HepG2 (cell line): ENCODE results near the gene CRKL. TPM values are rescaled to one million over a fixed set of nuclear protein-coding genes. Genes with fewer than 3 reads are reported as not detected.

ENCODE experiments used
- ATF1 ChIP-seq: IDR thresholded peaks from 2 replicates; pipeline ENCODE4 v1.6.1; 2016; ENCODE audit warnings: mild to moderate bottlenecking, control low read depth
- ETV5 ChIP-seq: IDR thresholded peaks from 2 replicates; pipeline ENCODE4 v1.6.1; 2018; ENCODE audit warnings: missing biosample characterization, missing genetic modification reagents, inconsistent platforms, borderline replicate concordance
- FUBP1 ChIP-seq: sonication (generic); formaldehyde crosslinking; IDR thresholded peaks from 2 replicates; pipeline ENCODE4 v1.5.1; 2020; ENCODE audit warnings: missing genetic modification reagents, mild to moderate bottlenecking, borderline replicate concordance
- GTF3A ChIP-seq: sonication (generic); formaldehyde crosslinking; conservative IDR thresholded peaks from 2 replicates; pipeline ENCODE4 v1.4.0; 2020; ENCODE audit warnings: mild to moderate bottlenecking, missing genetic modification reagents
- LCORL ChIP-seq, 2 experiments: fragments of 450-650 bp in 1 of 2; sonication (generic) in 1 of 2; formaldehyde crosslinking in 1 of 2; IDR thresholded peaks; 2 replicates each; pipeline versions ENCODE4 v1.5.0 to v1.6.1; 2017 to 2020; ENCODE audit warnings: antibody characterized with exemption in 1 of 2, missing genetic modification reagents in 1 of 2
- MAFF ChIP-seq: IDR thresholded peaks from 2 replicates; pipeline ENCODE4 v1.6.1; 2011; ENCODE audit warnings: low read depth, low read length, improper control_type of control experiment
- PHF21A ChIP-seq: sonication (generic); formaldehyde crosslinking; IDR thresholded peaks from 2 replicates; pipeline ENCODE4 v1.5.0; 2020; ENCODE audit warnings: mild to moderate bottlenecking, missing genetic modification reagents
- TBX2 ChIP-seq: sonication (generic); formaldehyde crosslinking; IDR thresholded peaks from 2 replicates; pipeline ENCODE4 v1.5.0; 2020; ENCODE audit warnings: missing genetic modification reagents, mild to moderate bottlenecking, borderline replicate concordance
- TGIF2 ChIP-seq: IDR thresholded peaks from 2 replicates; pipeline ENCODE4 v1.6.1; 2016; ENCODE audit warnings: control low read depth, missing compliant biosample characterization
- TIGD3 ChIP-seq: sonication (generic); formaldehyde crosslinking; IDR thresholded peaks from 2 replicates; pipeline ENCODE4 v1.5.1; 2020; ENCODE audit warnings: mild to moderate bottlenecking, missing genetic modification reagents, borderline replicate concordance
- TRIM22 ChIP-seq: fragments of 450-650 bp; IDR thresholded peaks from 2 replicates; pipeline ENCODE4 v1.6.1; 2017
- TRIM24 ChIP-seq: sonication (generic); formaldehyde crosslinking; IDR thresholded peaks from 2 replicates; pipeline ENCODE4 v1.8.0; 2022; ENCODE audit warnings: mild to moderate bottlenecking, missing genetic modification reagents
- ZBTB7B ChIP-seq: sonication (generic); formaldehyde crosslinking; IDR thresholded peaks from 2 replicates; pipeline ENCODE4 v1.4.0; 2020; ENCODE audit warnings: missing genetic modification reagents
- ZKSCAN5 ChIP-seq: sonication (generic); formaldehyde crosslinking; IDR thresholded peaks from 2 replicates; pipeline ENCODE4 v1.5.1; 2020; ENCODE audit warnings: mild to moderate bottlenecking, missing genetic modification reagents
- ZNF460 ChIP-seq: sonication (generic); formaldehyde crosslinking; IDR thresholded peaks from 2 replicates; pipeline ENCODE4 v1.5.1; 2020; ENCODE audit warnings: missing genetic modification reagents, mild to moderate bottlenecking, borderline replicate concordance
- ZNF496 ChIP-seq: sonication (generic); formaldehyde crosslinking; IDR thresholded peaks from 2 replicates; pipeline ENCODE4 v1.8.1; 2023; ENCODE audit warnings: mild to moderate bottlenecking, moderate library complexity, missing genetic modification reagents; ENCODE audit not compliant: insufficient replicate concordance
- polyA plus RNA-seq, 8 experiments: library from polyadenylated mRNA; depleted of rRNA in 3 of 8; stranded (reverse) in 7 of 8; unstranded in 1 of 8; fragments of >200 nt; fragmentation: Illumina TruSeq in 4 of 8; extraction: Trizol in 4 of 8; gene quantifications; 2 replicates each; pipeline versions ENCODE4 v1.2.1 to v1.2.3, GENCODE V29; 2011 to 2016; ENCODE audit warnings: low read depth in 4 of 8, missing spikeins in 1 of 8, mixed read lengths in 1 of 8; ENCODE audit not compliant: insufficient read depth in 1 of 8
- total RNA-seq, 5 experiments: library from RNA; depleted of rRNA; stranded (reverse); fragments of >200 nt; fragmentation: Illumina TruSeq; extraction: Trizol; gene quantifications; 2 replicates each; pipeline ENCODE4 v1.2.3, GENCODE V29; 2016; ENCODE audit warnings: low read depth in 1 of 5
- TF ChIP-seq, protein P1 (sequence below): sonication (generic); formaldehyde crosslinking; IDR thresholded peaks from 2 replicates; pipeline ENCODE4 v1.8.0; 2022; ENCODE audit warnings: low read depth, missing genetic modification reagents
- TF ChIP-seq, protein P2 (sequence below): sonication (generic); formaldehyde crosslinking; IDR thresholded peaks from 2 replicates; pipeline ENCODE4 v1.5.1; 2020; ENCODE audit warnings: mild to moderate bottlenecking, missing genetic modification reagents, moderate library complexity
- TF ChIP-seq, protein P3 (sequence below): sonication (generic); formaldehyde crosslinking; IDR thresholded peaks from 2 replicates; pipeline ENCODE4 v1.4.0; 2020; ENCODE audit warnings: missing genetic modification reagents

CRKL gene
- total and polyA plus RNA-seq, 2 of the 13 experiments (the other 11 are each of a cell fraction or from before 2014, with no cell fraction given) = 37.4 to 60.6 TPM

DNA sequence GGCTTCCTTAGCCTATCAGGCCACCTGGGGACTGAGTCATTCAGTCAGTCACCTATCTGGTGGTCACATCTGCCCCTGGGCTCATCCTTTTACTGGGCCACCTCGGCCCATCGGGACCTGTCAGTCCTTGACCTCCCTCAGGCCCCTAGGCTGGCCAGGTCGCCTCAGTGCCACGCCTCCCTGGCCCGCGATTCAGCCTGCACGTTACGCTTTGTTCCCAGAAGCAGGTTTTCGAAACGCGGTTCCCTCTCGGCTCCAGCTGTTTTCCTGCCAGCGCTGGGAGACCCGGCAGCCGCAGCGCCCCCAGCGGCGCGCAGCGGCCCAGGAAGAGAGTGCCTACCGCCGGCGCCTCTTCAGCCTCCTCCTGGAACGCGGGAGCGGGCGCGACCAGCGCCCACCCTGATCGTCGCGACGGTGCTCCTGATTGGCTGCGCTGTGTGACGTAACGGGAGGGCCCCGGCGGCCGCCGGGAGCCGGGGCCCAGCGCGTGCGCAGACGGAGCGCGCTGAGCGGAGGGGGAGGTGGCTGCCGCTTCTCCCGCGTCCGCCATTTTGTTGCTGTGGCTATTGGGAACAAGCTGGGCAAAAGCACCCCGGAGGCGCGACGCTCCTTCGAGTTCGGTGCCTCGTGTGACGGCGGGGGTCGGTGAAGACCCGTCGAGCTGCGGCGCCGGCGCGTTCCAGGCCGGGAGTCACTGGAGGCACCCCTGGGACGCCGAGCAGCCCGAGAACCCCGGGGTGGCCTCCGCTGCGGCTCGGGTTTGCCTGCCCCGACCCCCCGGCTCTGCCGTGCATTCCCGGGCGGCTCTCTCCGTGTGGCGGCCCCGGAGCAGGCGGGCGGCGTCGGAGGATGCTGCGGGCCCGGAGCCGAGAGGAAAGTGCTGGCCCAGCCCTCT is at the start of gene CRKL (continued):
- TF ChIP-seq ETV5 (CRISPR knock-in tag) = peak; percentile 51
- peak; percentile 58; the same call in 1 of the 2 replicates for TF ChIP-seq TGIF2 (CRISPR knock-in tag)
- TF ChIP-seq, protein P1, sequence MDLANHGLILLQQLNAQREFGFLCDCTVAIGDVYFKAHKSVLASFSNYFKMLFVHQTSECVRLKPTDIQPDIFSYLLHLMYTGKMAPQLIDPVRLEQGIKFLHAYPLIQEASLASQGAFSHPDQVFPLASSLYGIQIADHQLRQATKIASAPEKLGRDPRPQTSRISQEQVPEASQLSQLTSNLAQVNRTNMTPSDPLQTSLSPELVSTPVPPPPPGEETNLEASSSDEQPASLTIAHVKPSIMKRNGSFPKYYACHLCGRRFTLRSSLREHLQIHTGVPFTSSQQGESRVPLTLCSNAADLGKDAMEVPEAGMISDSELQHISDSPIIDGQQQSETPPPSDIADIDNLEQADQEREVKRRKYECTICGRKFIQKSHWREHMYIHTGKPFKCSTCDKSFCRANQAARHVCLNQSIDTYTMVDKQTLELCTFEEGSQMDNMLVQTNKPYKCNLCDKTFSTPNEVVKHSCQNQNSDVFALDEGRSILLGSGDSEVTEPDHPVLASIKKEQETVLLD = no peak; the same call in 1 of the 2 replicates
- TF ChIP-seq TRIM24 (CRISPR knock-in tag) = no peak
- TF ChIP-seq TBX2 (CRISPR knock-in tag) = peak; percentile 85
- peak; percentile 57; the same call in 1 of the 2 replicates for TF ChIP-seq ZNF460 (CRISPR knock-in tag)
- peak; percentile 86 for TF ChIP-seq ZBTB7B (CRISPR knock-in tag)
- TF ChIP-seq MAFF = no peak
- TF ChIP-seq ATF1 (CRISPR knock-in tag) = no peak
- TF ChIP-seq, protein P2, sequence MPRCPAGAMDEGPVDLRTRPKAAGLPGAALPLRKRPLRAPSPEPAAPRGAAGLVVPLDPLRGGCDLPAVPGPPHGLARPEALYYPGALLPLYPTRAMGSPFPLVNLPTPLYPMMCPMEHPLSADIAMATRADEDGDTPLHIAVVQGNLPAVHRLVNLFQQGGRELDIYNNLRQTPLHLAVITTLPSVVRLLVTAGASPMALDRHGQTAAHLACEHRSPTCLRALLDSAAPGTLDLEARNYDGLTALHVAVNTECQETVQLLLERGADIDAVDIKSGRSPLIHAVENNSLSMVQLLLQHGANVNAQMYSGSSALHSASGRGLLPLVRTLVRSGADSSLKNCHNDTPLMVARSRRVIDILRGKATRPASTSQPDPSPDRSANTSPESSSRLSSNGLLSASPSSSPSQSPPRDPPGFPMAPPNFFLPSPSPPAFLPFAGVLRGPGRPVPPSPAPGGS = no peak
- peak; percentile 93 for TF ChIP-seq PHF21A (CRISPR knock-in tag)
- TF ChIP-seq ZKSCAN5 (CRISPR knock-in tag) = no peak
- TF ChIP-seq TIGD3 (CRISPR knock-in tag) = no peak
- no peak for TF ChIP-seq ZNF496
- TF ChIP-seq FUBP1 = no peak
- TF ChIP-seq GTF3A (CRISPR knock-in tag) = no peak
- no peak for TF ChIP-seq TRIM22
- TF ChIP-seq, protein P3, sequence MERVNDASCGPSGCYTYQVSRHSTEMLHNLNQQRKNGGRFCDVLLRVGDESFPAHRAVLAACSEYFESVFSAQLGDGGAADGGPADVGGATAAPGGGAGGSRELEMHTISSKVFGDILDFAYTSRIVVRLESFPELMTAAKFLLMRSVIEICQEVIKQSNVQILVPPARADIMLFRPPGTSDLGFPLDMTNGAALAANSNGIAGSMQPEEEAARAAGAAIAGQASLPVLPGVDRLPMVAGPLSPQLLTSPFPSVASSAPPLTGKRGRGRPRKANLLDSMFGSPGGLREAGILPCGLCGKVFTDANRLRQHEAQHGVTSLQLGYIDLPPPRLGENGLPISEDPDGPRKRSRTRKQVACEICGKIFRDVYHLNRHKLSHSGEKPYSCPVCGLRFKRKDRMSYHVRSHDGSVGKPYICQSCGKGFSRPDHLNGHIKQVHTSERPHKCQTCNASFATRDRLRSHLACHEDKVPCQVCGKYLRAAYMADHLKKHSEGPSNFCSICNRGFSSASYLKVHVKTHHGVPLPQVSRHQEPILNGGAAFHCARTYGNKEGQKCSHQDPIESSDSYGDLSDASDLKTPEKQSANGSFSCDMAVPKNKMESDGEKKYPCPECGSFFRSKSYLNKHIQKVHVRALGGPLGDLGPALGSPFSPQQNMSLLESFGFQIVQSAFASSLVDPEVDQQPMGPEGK (CRISPR knock-in tag) = no peak
- TF ChIP-seq LCORL (IDR thresholded peaks at IDR 0.05) = no peak
- peak; percentile 84 for TF ChIP-seq LCORL (CRISPR knock-in tag; IDR thresholded peaks at IDR 0.05)
